ENCODE measurements around the gene JAG1.

- no peak for TF ChIP-seq EZH2 (IDR thresholded peaks at IDR 0.05; ENCODE audit: low read length, unreplicated experiment)
- TF ChIP-seq, protein P1, sequence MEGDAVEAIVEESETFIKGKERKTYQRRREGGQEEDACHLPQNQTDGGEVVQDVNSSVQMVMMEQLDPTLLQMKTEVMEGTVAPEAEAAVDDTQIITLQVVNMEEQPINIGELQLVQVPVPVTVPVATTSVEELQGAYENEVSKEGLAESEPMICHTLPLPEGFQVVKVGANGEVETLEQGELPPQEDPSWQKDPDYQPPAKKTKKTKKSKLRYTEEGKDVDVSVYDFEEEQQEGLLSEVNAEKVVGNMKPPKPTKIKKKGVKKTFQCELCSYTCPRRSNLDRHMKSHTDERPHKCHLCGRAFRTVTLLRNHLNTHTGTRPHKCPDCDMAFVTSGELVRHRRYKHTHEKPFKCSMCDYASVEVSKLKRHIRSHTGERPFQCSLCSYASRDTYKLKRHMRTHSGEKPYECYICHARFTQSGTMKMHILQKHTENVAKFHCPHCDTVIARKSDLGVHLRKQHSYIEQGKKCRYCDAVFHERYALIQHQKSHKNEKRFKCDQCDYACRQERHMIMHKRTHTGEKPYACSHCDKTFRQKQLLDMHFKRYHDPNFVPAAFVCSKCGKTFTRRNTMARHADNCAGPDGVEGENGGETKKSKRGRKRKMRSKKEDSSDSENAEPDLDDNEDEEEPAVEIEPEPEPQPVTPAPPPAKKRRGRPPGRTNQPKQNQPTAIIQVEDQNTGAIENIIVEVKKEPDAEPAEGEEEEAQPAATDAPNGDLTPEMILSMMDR (conservative IDR thresholded peaks at IDR 0.05; ENCODE audit: low read depth, low read length), result no peak
Observed at GRCh38 chr20:10667077-10667401, 6.8 kb downstream of the JAG1 start.

Measured in PC-3 (cell line).